Duodenal mucosa (tissue), 2 donors: ENCODE results near the gene LHPP.

ENCODE experiments used
- H3K27ac ChIP-seq: one replicate; pipeline ENCODE4 v1.7.0; 2013; ENCODE audit warnings: low read depth, low read length
- H3K27me3 ChIP-seq, 2 donors: one replicate each; pipeline ENCODE4 v1.7.0; 2013; ENCODE audit warnings: low read length in 2 of 2, control low read depth in 1 of 2; ENCODE audit not compliant: insufficient read depth in 2 of 2, control insufficient read depth in 1 of 2
- H3K36me3 ChIP-seq, 2 donors: one replicate each; pipeline ENCODE4 v1.7.0; 2013; ENCODE audit warnings: low read length in 2 of 2, control low read depth in 1 of 2; ENCODE audit not compliant: insufficient read depth in 2 of 2, control insufficient read depth in 1 of 2
- H3K4me1 ChIP-seq, 2 donors: one replicate each; pipeline ENCODE4 v1.7.0; 2013; ENCODE audit warnings: low read length in 2 of 2, control low read depth in 1 of 2; ENCODE audit not compliant: insufficient read depth in 2 of 2, control insufficient read depth in 1 of 2
- H3K4me3 ChIP-seq, 2 donors: one replicate each; pipeline ENCODE4 v1.7.0; 2013; ENCODE audit warnings: low read length in 2 of 2, low read depth in 1 of 2
- H3K9ac ChIP-seq, 2 donors: one replicate each; pipeline ENCODE4 v1.7.0; 2013; ENCODE audit warnings: low read length in 2 of 2, low read depth in 1 of 2
- H3K9me3 ChIP-seq, 2 donors: one replicate each; pipeline ENCODE4 v1.7.0; 2013; ENCODE audit warnings: low read length in 2 of 2, control low read depth in 1 of 2; ENCODE audit not compliant: control insufficient read depth in 1 of 2

The LHPP gene

GRCh38 chr10:124659380-124659779, 197.8 kb downstream of the LHPP start:
- Histone ChIP-seq H3K27ac (no peak overlapping the region), H3K9ac (no peak overlapping the region), H3K4me3 (no peak overlapping the region), H3K9me3 (no peaks in the 10 kb centered on the region), H3K27me3 (no peaks in the 10 kb centered on the region), H3K36me3 (peaks cover 13 to 42% of the 10 kb centered on the region in 2 donors), H3K4me1 (peaks cover 12 to 28% of the 10 kb centered on the region in 2 donors)

GRCh38 chr10:124660404-124661125, 198.9 kb downstream of the LHPP start:
- Histone ChIP-seq H3K4me3 (no peak overlapping the region), H3K36me3 (peaks cover 18 to 39% of the 10 kb centered on the region in 2 donors), H3K4me1 (peaks cover 2 to 16% of the 10 kb centered on the region in 2 donors), H3K27ac (no peak overlapping the region), H3K27me3 (no peaks in the 10 kb centered on the region), H3K9me3 (no peaks in the 10 kb centered on the region), H3K9ac (no peak overlapping the region)

GRCh38 chr10:124661660-124662180, 200.1 kb downstream of the LHPP start:
- H3K27ac ChIP-seq: no peak overlapping the region
- no peaks in the 10 kb centered on the region for H3K9me3 ChIP-seq
- H3K4me1 ChIP-seq: peaks cover 5 to 20% of the 10 kb centered on the region in 2 donors
- no peaks in the 10 kb centered on the region for H3K27me3 ChIP-seq
- H3K4me3 ChIP-seq: no peak overlapping the region
- peaks cover 28 to 39% of the 10 kb centered on the region in 2 donors for H3K36me3 ChIP-seq
- no peak overlapping the region for H3K9ac ChIP-seq

DNA sequence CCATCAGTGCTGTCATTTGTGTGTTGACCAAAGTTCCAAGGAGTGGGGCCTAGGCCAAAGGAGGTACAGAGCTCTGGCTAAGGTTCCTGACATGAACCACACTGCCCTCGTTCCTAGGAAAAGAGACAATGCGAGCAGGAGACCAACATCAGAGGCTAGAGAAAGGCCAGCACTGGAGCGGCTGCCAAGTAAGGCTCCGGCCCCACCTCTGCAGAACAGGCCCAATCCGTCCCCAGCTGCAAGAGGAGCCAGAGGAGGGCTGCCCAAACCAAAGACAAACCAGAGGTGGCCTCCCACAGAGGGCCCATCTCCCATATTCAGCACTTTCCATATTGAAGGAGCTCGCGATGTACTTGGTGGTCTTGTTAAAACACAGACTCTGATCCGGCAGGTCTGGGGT, 201.6 kb downstream of the LHPP start:
- Histone ChIP-seq H3K27ac (no peak overlapping the region), H3K27me3 (no peaks in the 10 kb centered on the region), H3K4me3 (no peak overlapping the region), H3K9ac (no peak overlapping the region), H3K36me3 (peaks cover 28 to 40% of the 10 kb centered on the region in 2 donors), H3K4me1 (peaks cover 17 to 32% of the 10 kb centered on the region in 2 donors), H3K9me3 (no peaks in the 10 kb centered on the region)
